HEK293T (cell line): ENCODE measurements around the gene DDC.

Experiments used
- FOXA1 ChIP-seq: fragments of 450-650 bp; IDR thresholded peaks from 2 replicates; pipeline ENCODE4 v1.6.1; 2016; ENCODE audit warnings: mild to moderate bottlenecking
- FOXM1 ChIP-seq: fragments of 450-650 bp; IDR thresholded peaks from 2 replicates; pipeline ENCODE4 v1.6.1; 2017; ENCODE audit warnings: mild to moderate bottlenecking, borderline replicate concordance
- L3MBTL2 ChIP-seq: fragments of 450-650 bp; conservative IDR thresholded peaks from 2 replicates; pipeline ENCODE4 v1.6.1; 2016; ENCODE audit warnings: mild to moderate bottlenecking
- NFRKB ChIP-seq: fragments of 450-650 bp; IDR thresholded peaks from 2 replicates; pipeline ENCODE4 v1.6.1; 2016; ENCODE audit warnings: mild to moderate bottlenecking, moderate library complexity
- PKNOX1 ChIP-seq: fragments of 450-650 bp; IDR thresholded peaks from 2 replicates; pipeline ENCODE4 v1.6.1; 2016

GRCh38 chr7:50480797-50481196 lies 84.4 kb downstream of the DDC start:
- TF ChIP-seq PKNOX1 (no peak), L3MBTL2 (no peak), FOXA1 (no peak), NFRKB (no peak), FOXM1 (no peak)
